UCSD-AML1 (cell line): ENCODE measurements around the gene HYAL2.
"Not testable (repeated sequence)": the region's sequence is repeated elsewhere in the genome, so short reads cannot be mapped to it uniquely, and the experiment has no call there.

Source experiments
- DNase-seq: peaks from one replicate; lab custom pipeline; 2025; ENCODE audit not compliant: unreplicated experiment; lab: John Stamatoyannopoulos, UW

Gene HYAL2

DNA sequence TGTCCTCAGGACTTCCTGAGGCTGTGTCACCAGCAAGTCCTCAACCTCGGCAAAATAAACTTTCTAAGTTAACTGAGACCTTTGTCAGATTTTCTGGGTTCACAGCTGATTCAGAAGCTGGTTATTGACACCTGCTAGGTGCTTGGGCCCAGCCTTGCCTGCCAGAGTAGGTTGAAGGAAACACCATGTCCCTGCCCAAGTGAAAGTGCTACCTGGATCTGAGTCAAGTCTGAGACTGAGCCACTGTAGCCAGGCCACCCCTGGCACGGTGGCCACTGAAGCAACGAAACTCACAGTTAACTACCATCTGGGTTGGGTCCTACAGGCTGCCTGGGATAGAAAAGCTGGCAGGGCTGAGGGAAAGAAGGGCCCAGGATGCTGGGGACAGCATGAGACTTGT lies 8.2 kb downstream of the HYAL2 start:
- no peak for DNase-seq

DNA sequence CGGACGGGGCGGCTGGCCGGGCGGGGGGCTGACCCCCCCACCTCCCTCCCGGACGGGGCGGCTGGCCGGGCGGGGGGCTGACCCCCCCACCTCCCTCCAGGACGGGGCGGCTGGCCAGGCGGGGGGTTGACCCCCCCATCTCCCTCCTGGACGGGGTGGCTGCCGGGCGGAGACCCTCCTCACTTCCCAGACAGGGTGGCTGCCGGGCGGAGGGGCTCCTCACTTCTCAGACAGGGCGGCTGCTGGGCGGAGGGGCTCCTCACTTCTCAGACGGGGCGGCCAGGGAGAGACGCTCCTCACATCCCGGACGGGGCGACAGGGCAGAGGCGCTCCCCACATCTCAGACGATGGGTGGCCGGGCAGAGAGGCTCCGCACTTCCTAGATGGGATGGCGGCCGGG lies 10.5 kb downstream of the HYAL2 start:
- not testable (repeated sequence) for DNase-seq

DNA sequence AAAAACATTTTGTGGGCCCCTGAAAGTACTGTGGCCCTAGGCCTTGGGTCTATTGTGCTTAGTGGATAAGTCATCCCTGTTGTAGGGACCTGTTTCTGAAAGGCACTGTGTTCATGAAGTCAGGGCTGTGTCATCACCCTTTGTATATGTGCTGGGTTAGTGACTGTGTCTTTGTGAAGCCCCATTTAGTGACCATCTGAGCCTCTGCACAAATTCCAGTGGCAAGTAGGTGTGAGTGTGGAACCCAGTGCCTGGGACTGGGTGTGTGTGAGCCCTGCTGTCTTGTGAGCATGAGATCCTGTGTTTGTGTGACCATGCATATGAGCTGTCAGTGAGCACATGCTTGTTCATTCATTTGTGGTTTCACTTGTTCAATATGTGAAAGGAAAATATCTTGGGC lies 17.9 kb downstream of the HYAL2 start:
- no peak for DNase-seq

DNA sequence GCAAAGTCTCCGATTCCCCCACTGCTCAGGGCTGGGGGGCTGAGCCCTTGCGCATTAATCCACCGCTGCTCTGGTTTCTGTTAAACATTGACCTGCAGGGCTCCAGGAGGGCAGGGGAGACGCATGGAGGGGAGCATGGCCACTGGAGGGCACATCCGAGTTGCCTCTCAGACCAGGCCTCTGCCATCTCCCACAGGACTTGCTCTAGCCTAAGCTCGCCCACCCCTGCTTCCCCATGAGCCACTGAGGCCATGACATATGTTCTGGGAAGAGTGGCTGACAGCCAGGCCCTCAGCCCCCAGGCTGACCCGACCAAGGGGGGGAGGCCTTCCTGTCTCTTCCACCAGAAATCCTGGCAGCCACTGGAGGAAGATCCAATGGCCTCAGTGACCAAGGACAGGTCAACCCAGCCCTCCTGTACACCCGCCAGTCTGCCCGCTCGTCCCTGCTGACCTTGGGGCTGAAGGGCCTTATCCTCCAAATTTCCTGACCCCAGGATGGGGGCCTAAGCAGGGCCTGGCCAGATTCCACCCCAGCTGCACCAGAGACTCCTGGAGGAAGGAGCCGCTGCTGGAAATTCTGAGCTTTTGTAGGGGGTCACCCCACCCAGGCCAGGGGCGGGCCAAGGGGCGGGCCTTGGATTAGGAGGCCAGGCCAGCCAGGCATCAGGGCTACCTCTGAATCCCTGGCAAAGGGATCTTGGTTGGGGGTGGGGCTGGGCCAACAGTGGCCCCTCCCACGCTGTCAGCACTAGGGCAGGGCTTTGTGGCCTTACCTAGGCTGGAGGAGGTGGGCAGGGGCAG lies 19.3 kb downstream of the HYAL2 start, which contains the start of gene HYAL1:
Gene HYAL1, minus strand, starts transcription at position 562 of the 803 bp plus-strand sequence. CDS start 618 bp downstream, outside the sequence.
- DNase-seq, result peak; percentile 35

DNA sequence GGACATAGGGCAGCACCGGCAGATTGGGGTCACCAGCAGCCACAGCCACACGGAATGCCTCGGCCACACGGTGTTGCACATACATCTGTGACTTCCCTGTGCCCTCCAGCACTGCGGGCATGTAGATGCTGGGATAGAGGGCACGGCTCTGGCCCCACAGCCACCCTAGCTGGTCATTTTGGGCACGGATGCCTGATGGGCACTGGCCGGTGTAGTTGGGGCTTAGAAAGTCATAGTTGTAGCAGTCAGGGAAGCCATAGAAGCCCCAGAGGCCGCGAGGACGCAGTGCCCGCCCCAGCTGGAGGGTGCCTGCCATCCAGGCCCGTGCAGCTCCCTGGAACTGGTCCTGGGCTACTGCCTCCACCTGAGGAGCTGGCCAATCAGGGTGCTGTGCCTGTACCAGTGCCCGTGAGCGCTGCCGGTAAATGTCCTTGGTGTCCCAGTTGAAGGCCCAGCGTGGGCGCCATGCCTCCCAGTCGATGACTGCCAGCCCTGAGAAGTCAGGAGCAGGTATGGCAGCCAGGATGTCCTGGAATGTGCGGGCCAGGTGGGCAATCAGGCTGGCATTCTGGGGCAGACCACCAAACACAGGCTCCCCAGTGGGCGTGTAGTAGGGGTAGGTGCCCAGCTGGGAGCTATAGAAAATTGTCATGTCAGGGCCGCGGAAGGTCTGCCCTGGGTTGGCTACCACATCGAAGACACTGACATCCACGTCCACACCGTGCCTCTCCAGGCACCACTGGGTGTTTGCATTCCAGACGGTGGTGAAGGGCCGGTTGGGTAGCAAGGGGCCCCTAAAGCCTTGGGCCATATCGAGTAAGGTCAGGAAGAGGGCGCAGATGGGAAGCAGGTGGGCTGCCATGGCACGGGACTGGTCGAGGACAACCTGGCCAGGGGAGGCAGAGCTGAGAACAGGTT lies 20.2 kb downstream of the HYAL2 start:
- DNase-seq, result no peak

DNA sequence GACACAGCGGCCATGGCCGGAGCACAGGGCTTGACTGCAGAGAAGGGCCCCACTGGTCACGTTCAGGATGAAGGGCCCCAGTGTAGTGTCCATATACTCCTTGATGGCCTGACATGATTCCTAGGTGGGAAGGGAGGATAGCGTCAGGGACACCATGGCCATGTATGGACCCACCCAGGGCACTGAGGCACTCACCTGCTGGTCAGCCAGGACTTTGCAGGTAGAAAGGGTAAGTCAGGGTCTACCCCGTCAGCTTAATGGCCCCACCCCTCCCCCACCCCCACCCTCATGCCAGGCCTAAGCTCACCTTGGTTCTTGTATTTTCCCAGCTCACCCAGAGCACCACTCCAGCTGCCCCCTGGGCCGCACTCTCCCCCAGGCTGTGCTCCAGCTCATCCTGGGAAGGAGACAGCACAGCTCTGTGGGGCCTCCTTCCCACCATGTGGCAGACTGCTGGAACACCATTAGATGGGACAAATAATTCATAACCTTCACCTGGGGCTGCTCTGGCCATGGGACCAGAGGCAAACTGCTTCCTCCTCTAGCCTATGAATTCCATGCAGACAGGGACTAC lies 21.8 kb downstream of the HYAL2 start:
- no peak for DNase-seq

DNA sequence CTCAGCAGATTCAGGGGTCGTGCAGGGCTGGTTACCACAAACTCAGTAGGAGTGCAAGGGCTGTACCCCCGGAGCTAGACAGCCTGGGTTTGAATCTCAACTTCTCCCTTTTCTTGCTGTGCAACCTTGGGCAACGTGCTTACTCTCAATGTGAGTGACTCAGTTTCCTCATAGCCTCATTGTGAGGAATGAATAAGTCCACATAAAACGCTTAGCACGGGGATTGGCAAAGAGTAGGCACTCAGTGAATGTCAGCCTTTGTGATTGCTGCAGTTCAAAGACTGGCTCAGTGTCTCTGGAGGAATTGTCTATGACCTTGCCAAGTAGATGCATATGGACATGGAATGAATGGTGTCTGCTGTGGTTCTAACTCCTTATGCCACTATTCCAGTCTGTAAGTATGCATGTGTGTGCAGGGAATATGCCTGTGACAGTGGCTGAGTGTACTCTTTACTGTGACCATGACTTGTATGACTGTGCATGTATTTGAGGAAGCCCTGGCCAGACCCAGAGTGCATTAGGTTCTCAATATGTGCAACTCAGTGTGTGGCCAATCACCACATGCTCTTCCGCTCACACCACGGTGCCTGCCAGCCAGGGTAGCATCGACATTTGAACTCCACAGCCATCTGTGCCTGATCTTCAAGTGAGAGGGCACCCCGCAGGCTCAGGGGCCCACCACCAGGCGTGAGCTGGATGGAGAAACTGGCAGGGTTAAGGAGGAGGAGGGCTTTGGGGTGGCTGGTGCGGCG lies 22.4 kb downstream of the HYAL2 start:
- peak; percentile 45 for DNase-seq

DNA sequence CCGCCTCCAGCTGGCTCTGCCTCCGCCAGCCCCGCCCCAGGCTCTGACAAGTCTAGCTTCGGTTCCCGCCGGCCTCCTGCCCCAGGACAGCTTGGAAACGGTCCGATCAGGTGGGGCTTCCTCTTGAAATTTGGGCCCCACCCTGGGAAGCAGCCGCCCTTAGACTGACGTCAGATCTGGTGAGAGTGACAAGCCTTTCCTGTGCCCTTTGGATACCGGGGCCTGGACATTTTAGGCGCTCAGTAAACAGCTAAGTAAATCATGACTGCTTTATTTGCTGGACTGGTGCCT lies 23.0 kb downstream of the HYAL2 start:
- DNase-seq, result no peak

DNA sequence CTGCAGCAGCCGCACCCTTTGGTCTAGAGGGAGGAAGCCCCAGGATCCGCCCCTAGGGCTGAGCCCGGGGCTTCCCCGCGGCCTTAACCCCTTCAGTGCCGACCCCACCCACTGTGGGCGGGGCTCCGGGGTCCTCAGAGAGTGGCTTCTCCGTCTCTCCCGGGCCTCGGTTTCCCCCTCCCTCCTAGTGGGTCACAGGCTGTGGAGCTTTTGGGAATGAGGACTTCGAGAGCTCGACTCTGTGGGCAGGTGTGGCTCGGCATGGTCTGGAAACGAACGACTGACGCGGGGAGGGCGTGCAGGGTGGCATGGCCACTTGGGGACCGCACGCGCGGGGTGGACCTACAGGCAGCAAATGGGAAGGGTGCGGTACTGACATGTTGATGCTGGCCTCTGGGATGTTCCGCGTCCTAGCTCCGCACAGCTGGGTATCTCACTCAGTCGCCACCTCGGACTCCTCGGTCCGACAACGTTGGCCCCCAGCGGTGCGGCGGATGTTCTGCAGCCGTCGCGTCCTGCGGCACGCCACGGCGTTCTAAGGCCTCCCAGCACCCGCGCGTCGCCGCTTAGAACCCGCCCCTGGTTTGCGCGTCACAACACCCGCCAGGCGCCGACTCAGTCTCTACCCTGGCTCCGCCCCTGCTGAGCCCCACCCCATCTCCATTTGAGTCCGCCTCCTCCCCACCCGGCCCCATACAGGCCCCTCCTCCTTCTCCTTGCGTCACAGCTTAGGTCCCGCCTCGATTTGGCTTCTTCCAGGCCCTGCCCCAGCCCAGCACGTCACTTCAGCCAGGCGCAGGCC lies 23.5 kb downstream of the HYAL2 start, which contains the start of the genes HYAL3 and NAA80:
Gene HYAL3, minus strand, starts transcription at position 570 of the 802 bp plus-strand sequence. CDS start 3,803 bp downstream, outside the sequence.
Gene NAA80, minus strand, starts transcription at position 570 of the 802 bp plus-strand sequence. CDS start 1,942 bp downstream, outside the sequence.
- peak; percentile 99 for DNase-seq

DNA sequence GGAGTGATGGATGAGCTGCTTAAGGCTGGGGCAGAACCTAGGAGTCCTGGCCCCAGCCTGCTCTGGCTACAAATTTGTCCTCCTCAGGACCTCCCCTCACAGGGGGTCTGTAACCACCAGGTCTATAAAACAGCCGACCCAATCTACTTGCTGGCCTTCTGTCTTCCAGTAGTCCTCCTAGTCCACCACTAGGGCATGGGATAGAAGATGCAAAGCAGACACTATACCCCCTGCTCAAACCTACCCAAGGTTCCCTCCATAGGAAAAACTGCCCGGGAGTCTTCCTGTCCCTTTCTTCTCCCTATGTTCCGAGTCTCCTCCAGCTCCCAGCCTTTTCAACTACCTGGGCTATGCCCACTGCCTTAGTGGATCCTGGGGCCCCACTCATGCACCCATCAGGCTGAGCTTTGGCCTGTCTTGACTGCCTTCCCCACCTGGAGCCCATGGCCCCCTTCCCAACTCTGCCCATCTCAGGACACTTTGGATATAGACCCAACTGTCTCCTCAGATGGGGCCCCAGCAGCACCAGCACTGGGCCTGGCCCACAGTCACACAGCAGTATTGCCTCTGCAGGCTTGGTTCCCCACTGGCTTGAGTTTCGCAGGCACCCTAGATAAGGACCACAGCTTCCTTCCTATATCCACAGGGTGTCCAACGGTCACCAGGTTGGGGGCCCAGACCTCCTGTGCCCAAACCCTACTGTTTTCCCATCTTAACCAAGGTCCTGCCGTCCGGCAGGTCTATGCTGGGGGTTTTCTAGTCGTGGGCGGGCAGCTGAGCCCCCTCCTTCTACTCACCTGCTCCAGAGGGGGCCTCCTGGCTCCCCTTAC lies 24.4 kb downstream of the HYAL2 start:
- peak; percentile 66 for DNase-seq

DNA sequence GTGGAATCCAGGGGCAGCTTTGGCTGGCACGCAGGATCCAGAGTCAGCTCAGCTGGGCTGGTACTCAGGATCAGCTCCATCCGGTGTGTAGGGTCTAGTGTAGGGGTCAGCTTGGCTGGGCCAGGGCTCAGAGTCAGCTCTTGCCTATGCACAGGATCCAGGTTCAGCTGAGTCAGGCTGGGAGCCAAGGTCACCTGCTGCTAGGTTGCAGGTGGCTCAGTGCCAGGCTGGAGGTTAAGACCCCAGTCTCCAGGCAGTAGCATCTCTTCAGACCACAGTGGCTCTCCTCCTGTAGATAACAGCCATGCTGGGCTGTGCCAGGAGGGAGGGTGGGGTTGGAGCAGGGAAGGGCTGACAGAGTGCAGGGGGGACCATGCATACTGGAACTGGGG lies 25.2 kb downstream of the HYAL2 start:
- no peak for DNase-seq

DNA sequence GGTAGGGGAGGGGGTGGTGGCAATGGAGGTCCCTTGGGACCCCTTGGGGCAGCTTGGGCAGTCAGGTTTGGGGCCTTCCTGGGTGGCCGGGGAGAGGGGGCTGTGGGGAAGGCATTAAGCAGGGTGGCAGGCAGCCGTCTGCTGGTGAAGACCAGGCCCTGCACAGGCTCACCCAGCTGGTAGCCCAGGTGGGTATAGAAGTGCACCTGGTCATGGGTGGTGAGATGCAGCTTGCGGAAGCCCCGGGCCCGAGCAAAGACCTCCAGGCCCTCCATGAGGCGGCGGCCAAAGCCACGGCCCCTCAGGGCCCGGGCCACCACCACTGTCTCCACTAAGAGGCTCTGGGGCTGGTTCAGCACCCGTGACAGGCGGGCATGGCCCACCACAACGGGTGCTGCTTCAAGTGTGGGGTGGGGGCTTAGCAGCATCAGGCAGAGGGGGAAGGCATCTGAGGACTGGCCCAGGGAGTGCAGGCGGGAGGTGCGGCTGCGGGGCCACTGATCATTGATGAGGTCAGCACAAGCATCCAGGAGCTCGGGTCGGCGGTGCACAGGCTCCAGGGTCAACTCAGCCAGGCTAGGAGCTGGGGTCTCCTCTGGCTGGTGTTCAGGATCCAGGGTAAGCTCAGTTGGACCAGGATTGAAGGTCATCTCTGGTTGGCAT lies 25.7 kb downstream of the HYAL2 start:
- DNase-seq, result no peak

DNA sequence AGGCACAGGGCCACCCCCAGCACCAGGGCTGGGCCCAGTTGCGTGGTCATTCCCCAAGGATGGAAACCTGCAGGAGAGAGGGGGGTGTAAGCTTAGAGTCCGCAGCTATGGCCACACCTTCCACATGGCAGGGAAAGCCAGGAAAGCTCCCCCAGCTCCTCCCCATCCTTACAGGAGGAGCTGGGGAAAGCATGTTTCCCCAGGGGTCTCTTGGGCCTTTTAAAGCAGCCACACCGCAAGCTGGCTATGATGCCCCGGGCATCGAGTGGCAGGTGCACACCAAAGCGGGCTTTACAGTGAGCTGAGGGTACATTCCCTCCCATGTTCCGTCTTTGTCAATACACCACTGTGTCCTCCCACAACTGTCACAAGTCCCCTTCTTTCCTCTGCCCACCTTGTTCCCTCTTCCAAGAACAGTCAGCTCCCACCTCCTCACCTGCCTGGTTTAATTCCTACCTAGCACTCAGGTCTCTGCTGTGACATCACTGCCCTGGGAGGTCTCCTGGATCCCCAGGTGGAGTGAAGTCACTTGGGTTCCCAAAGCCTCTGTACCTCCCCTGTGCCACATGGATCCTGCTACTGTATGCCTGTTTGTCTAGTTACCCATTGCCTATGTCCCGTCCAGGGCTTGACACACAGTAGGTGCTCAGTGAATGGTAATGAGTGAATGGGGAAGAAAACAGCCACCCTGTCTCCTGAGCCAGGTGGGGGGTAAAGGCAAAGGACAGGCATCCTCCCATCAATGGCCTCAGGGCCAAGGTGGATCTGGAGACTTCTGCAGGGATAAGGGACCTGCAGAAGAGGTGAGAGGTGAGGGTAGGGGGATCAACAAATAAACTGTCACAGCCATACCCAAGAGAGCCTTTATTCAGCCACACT lies 26.8 kb downstream of the HYAL2 start:
- no peak for DNase-seq

DNA sequence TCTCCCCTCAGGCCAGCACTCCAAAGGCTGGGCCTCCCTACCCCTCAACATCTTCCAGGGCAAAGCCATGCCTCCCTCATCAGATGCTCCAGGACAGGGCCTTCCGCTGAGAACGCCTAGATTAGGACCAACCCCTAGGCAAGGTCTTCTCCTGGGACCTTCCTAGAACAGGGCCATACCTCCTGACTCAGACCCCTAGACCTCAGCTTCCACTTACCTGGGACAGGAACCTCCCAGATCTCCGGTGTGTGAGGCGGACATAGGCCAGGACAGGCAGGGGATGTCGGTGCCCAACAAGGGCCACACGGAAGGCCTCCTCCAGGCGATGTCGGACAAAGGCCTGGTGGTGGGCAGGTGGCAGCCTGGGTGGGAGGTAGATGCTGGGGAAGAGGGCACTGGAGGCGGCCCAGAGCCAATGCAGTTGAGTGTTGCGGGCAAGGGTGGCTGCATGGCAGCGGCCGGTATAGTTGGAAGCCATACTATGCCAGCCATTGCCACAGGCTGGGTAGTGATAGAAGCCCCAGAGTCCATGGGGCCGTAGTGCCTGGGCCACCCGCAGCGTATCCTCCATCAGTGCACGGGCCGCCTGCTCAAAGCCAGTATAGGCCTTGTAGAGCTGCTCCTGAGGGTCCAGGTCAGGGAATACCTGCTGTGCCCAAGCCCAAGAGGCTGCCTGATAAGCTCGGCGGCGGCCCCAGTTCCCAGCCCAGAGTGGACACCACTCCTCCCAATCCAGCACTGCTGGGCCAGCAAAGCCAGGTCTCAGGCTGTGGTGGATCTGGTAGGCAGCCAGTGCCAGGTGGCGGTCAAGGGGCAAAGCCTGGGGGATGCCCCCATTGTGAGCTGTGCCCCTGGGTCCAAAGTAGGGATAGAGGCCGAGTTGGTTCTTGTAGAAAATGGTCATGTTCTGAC lies 27.8 kb downstream of the HYAL2 start:
- no peak for DNase-seq

DNA sequence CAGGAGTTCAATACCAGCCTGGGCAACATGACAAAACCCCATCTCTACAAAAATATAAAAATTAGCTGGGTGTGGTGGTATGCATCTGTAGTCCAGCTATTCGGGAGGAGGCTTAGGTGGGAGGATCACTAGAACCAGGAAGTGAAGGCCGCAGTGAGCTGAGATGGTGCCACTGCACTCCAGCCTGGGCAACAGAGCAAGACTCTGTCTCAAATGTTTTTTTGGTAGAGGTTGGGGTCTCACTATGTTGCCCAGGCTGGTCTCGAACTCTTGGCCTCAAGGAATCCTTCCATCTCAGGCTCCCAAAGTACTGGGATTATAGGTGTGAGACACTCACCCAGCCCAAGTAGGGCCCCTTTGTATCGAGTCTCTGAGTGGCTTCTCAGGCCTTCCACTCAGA lies 28.5 kb downstream of the HYAL2 start:
- no peak for DNase-seq

DNA sequence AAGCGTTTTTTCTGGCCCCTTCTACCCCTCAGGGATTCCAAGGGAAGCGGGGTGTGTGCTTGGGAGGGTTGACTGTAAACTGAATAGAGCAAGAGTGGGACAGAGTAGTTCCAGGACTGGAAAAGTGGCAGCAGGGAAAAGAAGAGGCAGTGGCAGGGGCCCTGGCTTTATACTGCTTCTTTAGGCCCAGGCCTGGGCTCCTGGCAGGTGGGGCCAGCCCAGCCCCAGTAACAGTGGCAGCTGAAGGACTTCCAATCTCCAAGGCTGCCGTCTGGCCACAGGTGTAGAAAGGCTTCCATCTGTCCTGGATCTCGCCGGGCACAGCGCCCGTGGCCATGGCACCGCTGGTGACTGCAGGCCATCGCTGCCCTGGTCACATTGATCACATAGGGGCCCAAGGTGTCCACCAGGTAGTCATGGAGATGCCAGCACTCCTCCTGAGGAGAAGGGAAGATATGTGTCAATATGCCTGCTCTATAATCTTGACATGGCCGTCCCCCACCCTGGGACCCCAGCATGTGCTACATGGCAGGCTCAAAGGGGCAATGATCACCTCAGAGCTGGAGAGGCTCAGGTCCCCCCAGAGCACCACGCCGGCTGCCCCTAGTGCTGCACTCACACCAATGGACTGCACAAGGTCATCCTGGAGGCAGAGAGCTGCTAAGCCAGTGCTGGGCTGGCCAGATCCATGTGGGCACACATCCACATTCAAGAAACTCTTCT lies 29.3 kb downstream of the HYAL2 start:
- DNase-seq, result no peak
